ENCODE results near the gene TRIM8. TPM values are rescaled to one million over a fixed set of nuclear protein-coding genes. Genes with fewer than 3 reads are reported as not detected.

TRIM8 gene
- total RNA-seq, 1 experiment from 2014 or later, result 91.6 TPM

DNA sequence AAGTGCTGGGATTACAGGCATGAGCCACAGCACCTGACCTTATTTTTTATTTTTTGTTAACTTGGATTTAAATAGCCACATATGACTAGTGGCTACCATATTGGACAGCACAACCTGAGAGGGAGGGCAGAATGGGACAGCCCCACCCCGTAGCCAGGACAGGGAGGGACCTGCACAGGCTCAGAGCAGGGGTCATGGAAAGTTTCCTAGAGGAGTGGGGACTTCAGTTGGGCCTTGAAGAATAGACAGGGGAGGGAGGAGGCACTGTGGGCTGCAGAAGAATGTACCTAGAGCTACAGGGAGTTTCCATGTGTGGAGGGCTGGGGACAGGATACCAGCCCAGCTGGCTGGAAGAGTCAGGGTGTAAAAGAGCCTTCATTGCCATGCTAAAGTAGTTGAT lies 8.8 kb downstream of the TRIM8 start:
- no peak for DNase-seq (ENCODE audit: low read depth, low spot score)
- intact Hi-C loops (cut with micrococcal nuclease), result no loop called here
- Histone ChIP-seq H3K79me2 (ENCODE audit: insufficient read depth, low read length) (peaks cover 63% of the 10 kb centered on the region), H3K9me2 (ENCODE audit: insufficient read depth) (no peaks in the 10 kb centered on the region), H3K9ac (ENCODE audit: low read length) (no peak overlapping the region), H3K4me1 (ENCODE audit: control insufficient read depth in 1 of 2, insufficient read depth in 2 of 2, low read length in 2 of 2) (peaks cover 0 to 3% of the 10 kb centered on the region in 2 experiments; a peak in 1 of 4 replicates), H3K9me3 (ENCODE audit: control insufficient read depth in 1 of 2, insufficient read depth in 1 of 2, low read depth in 1 of 2, low read length in 2 of 2) (no peaks in the 10 kb centered on the region), H3K27ac (ENCODE audit: low read depth, low read length) (no peak overlapping the region), H3K4me3 (replicated peaks in 1 of 2; ENCODE audit: low read depth in 1 of 2, low read length in 2 of 2) (no peak overlapping the region), H3K27me3 (ENCODE audit: insufficient read depth, low read length) (no peaks in the 10 kb centered on the region), H3K36me3 (ENCODE audit: control insufficient read depth in 1 of 2, insufficient read depth in 2 of 2, low read length in 2 of 2) (peaks cover 7 to 34% of the 10 kb centered on the region in 2 experiments; a peak in 3 of 4 replicates), H4K20me1 (ENCODE audit: insufficient read depth) (no peaks in the 10 kb centered on the region), H3K4me2 (ENCODE audit: low read length) (no peak overlapping the region), H2AFZ (ENCODE audit: low read depth, low read length, poor library complexity, severe bottlenecking) (no peak overlapping the region)
- TF ChIP-seq SRF (IDR thresholded peaks at IDR 0.05; ENCODE audit: low read depth), result no peak
- TF ChIP-seq, protein P1, sequence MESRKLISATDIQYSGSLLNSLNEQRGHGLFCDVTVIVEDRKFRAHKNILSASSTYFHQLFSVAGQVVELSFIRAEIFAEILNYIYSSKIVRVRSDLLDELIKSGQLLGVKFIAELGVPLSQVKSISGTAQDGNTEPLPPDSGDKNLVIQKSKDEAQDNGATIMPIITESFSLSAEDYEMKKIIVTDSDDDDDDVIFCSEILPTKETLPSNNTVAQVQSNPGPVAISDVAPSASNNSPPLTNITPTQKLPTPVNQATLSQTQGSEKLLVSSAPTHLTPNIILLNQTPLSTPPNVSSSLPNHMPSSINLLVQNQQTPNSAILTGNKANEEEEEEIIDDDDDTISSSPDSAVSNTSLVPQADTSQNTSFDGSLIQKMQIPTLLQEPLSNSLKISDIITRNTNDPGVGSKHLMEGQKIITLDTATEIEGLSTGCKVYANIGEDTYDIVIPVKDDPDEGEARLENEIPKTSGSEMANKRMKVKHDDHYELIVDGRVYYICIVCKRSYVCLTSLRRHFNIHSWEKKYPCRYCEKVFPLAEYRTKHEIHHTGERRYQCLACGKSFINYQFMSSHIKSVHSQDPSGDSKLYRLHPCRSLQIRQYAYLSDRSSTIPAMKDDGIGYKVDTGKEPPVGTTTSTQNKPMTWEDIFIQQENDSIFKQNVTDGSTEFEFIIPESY (IDR thresholded peaks at IDR 0.05; ENCODE audit: extremely low read depth, insufficient replicate concordance, low read length), result no peak
- no peak for TF ChIP-seq EGR1 (IDR thresholded peaks at IDR 0.05; ENCODE audit: low read depth)
- TF ChIP-seq POLR2A (IDR thresholded peaks at IDR 0.05; ENCODE audit: borderline replicate concordance, extremely low read depth, insufficient read depth, insufficient read length), result no peak
- TF ChIP-seq EZH2 (IDR thresholded peaks at IDR 0.05), result no peak
- TF ChIP-seq REST (IDR thresholded peaks at IDR 0.05; ENCODE audit: low read depth), result no peak
- no peak for TF ChIP-seq CBX3 (IDR thresholded peaks at IDR 0.05; ENCODE audit: low read depth)
- TF ChIP-seq ATF3 (IDR thresholded peaks at IDR 0.05), result no peak
- TF ChIP-seq CEBPB (IDR thresholded peaks at IDR 0.05; ENCODE audit: low read depth), result no peak
- ChIA-PET CTCF (no interaction called here), POLR2A (no interaction called here), RAD21 (ENCODE audit: low non-redundant PET in 1 of 2, low total read pairs in 2 of 2, uncharacterized antibody in 2 of 2, unreplicated experiment in 2 of 2) (no interaction called here)
- no TSS peak for BruUV-seq (replicated peaks)
- no peak for ATAC-seq
